Right renal cortex interstitium (tissue), 3 donors: ENCODE measurements around the gene ASCL1. TPM values are rescaled to one million over a fixed set of nuclear protein-coding genes. Genes with fewer than 3 reads are reported as not detected.

Experiments used
- DNase-seq, 3 donors: peaks; one replicate each; pipeline ENCODE4 v3.0.0-alpha.2; 2013; ENCODE audit warnings: low read depth in 3 of 3, low spot score in 2 of 3
- polyA plus RNA-seq, 3 donors: library from polyadenylated mRNA; unstranded; fragments of 120-200 nt; gene quantifications; one replicate each; pipeline ENCODE4 v1.2.1, GENCODE V29; 2013; ENCODE audit not compliant: insufficient read length in 3 of 3

ASCL1 gene
- under 1 TPM; 0.11 to 0.14 (median 0.14) TPM for polyA plus RNA-seq

- DNase-seq: no peak
Measured at GRCh38 chr12:102957339-102958050, at the start of gene ASCL1. ASCL1 (plus strand) TSS chr12:102957674; CDS start chr12:102958245, 571 bp downstream.

- no peak for DNase-seq
Measured at GRCh38 chr12:102907918-102908317, 49.6 kb upstream of the ASCL1 start.

- no peak for DNase-seq
Measured at GRCh38 chr12:102910137-102910536, 47.3 kb upstream of the ASCL1 start.

- no peak for DNase-seq
Measured at GRCh38 chr12:102910792-102911191, 46.7 kb upstream of the ASCL1 start.

GRCh38 chr12:102911320-102911719 lies 46.2 kb upstream of the ASCL1 start:
- no peak for DNase-seq

- DNase-seq: no peak
Measured at GRCh38 chr12:102912258-102912657, 45.2 kb upstream of the ASCL1 start.

- no peak for DNase-seq
Measured at GRCh38 chr12:102913453-102914226, 43.8 kb upstream of the ASCL1 start.

- no peak for DNase-seq
Measured at GRCh38 chr12:102916252-102917025, 41.0 kb upstream of the ASCL1 start.

GRCh38 chr12:102917026-102917787 lies 40.3 kb upstream of the ASCL1 start, which contains the start of gene PAH:
PAH (minus strand) TSS chr12:102917244; CDS start chr12:102917130, 114 bp downstream.
- DNase-seq: no peak

- no peak for DNase-seq
Measured at GRCh38 chr12:102918840-102919239, 38.6 kb upstream of the ASCL1 start.

GRCh38 chr12:102920271-102920670 lies 37.2 kb upstream of the ASCL1 start:
- no peak for DNase-seq

- no peak for DNase-seq
Measured at GRCh38 chr12:102921240-102921639, 36.2 kb upstream of the ASCL1 start.

- DNase-seq: no peak
Measured at GRCh38 chr12:102927220-102927619, 30.3 kb upstream of the ASCL1 start.

- no peak for DNase-seq
Measured at GRCh38 chr12:102933168-102933567, 24.3 kb upstream of the ASCL1 start.

GRCh38 chr12:102939059-102939458 lies 18.4 kb upstream of the ASCL1 start:
- no peak for DNase-seq

GRCh38 chr12:102939670-102940222 lies 17.7 kb upstream of the ASCL1 start:
- DNase-seq: no peak

- DNase-seq: no peak
Measured at GRCh38 chr12:102946042-102946441, 11.4 kb upstream of the ASCL1 start.

- no peak for DNase-seq
Measured at GRCh38 chr12:102948941-102949352, 8.5 kb upstream of the ASCL1 start.

GRCh38 chr12:102950107-102950949 lies 7.1 kb upstream of the ASCL1 start:
- no peak for DNase-seq
